DOHH2 (cell line): ENCODE results near the gene ANTXR2.
"Not testable (repeated sequence)": the region's sequence is repeated elsewhere in the genome, so short reads cannot be mapped to it uniquely, and the experiment has no call there.

ENCODE experiments used
- EZH2phosphoT487 ChIP-seq: fragments of 200-600 bp; sonication (generic); IDR thresholded peaks from 2 replicates; pipeline ENCODE4 v1.6.1; 2017; ENCODE audit warnings: borderline replicate concordance, mild to moderate bottlenecking, antibody characterized with exemption, low read length, moderate library complexity, mixed read lengths
- TF ChIP-seq, protein P1 (sequence below): fragments of 200-600 bp; sonication (generic); IDR thresholded peaks from one replicate; pipeline ENCODE4 v1.5.1; 2014; ENCODE audit warnings: antibody characterized with exemption, mild to moderate bottlenecking, low read depth, low read length; ENCODE audit not compliant: poor library complexity, severe bottlenecking

- TF ChIP-seq, protein P1, sequence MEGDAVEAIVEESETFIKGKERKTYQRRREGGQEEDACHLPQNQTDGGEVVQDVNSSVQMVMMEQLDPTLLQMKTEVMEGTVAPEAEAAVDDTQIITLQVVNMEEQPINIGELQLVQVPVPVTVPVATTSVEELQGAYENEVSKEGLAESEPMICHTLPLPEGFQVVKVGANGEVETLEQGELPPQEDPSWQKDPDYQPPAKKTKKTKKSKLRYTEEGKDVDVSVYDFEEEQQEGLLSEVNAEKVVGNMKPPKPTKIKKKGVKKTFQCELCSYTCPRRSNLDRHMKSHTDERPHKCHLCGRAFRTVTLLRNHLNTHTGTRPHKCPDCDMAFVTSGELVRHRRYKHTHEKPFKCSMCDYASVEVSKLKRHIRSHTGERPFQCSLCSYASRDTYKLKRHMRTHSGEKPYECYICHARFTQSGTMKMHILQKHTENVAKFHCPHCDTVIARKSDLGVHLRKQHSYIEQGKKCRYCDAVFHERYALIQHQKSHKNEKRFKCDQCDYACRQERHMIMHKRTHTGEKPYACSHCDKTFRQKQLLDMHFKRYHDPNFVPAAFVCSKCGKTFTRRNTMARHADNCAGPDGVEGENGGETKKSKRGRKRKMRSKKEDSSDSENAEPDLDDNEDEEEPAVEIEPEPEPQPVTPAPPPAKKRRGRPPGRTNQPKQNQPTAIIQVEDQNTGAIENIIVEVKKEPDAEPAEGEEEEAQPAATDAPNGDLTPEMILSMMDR: not testable (repeated sequence)
- TF ChIP-seq EZH2phosphoT487: not testable (repeated sequence)
Measured at GRCh38 chr4:79991100-79991499, 81.9 kb downstream of the ANTXR2 start.
